Measurements from ENCODE around the gene NT5DC3. TPM values are rescaled to one million over a fixed set of nuclear protein-coding genes. Genes with fewer than 3 reads are reported as not detected.

The NT5DC3 gene
- total RNA-seq, 4 donors from 2014 or later = 3.6 to 5.8 (median 4.4) TPM

- DNase-seq = no peak
- intact Hi-C loops (cut with DNase I) = no loop called here
- no peak overlapping the region for H3K4me3 ChIP-seq (replicated peaks in 1 of 3)
- no peaks in the 10 kb centered on the region for H3K4me1 ChIP-seq
- WGBS, 2 donors = 92 to 96% methylated on average over 6 of the region's 6 CpGs
- TF ChIP-seq, protein P1, sequence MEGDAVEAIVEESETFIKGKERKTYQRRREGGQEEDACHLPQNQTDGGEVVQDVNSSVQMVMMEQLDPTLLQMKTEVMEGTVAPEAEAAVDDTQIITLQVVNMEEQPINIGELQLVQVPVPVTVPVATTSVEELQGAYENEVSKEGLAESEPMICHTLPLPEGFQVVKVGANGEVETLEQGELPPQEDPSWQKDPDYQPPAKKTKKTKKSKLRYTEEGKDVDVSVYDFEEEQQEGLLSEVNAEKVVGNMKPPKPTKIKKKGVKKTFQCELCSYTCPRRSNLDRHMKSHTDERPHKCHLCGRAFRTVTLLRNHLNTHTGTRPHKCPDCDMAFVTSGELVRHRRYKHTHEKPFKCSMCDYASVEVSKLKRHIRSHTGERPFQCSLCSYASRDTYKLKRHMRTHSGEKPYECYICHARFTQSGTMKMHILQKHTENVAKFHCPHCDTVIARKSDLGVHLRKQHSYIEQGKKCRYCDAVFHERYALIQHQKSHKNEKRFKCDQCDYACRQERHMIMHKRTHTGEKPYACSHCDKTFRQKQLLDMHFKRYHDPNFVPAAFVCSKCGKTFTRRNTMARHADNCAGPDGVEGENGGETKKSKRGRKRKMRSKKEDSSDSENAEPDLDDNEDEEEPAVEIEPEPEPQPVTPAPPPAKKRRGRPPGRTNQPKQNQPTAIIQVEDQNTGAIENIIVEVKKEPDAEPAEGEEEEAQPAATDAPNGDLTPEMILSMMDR (IDR thresholded peaks at IDR 0.05) = no peak
- no peak for TF ChIP-seq POLR2A (IDR thresholded peaks at IDR 0.05)
- H3K9me3 ChIP-seq = no peaks in the 10 kb centered on the region
- no peak overlapping the region for H3K27ac ChIP-seq
- no peaks in the 10 kb centered on the region for H3K36me3 ChIP-seq
- H3K27me3 ChIP-seq = no peaks in the 10 kb centered on the region
Observed at GRCh38 chr12:103808239-103808880, 32.7 kb downstream of the NT5DC3 start.

- intact Hi-C loops (cut with DNase I) = no loop called here
- Histone ChIP-seq H3K27ac (no peak overlapping the region), H3K36me3 (no peaks in the 10 kb centered on the region)
Observed at GRCh38 chr12:103807561-103808238, 33.3 kb downstream of the NT5DC3 start.

DNA sequence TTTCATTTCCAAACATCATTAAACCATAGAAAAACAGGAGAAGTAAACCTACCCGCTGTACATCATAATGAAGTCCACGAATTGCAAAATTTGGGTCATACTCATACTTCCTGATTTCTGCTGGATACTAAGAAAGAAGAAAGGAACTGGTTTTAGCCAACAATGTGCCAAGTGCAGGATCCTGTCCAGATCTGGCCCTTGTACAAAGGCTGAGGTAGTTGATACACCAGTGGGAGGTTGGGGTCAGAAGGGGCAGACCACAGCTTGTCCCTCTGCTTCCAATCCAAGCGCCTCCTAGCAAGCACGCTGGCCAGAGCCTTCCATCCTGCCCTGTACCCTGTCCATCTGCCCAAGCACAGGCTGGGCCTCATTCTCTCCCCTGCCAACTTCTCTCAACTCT is 34.2 kb downstream of the NT5DC3 start:
- TF ChIP-seq, protein P1 (IDR thresholded peaks at IDR 0.05) = no peak
- Histone ChIP-seq H3K4me3 (replicated peaks in 1 of 3) (no peak overlapping the region), H3K36me3 (no peaks in the 10 kb centered on the region), H3K27ac (no peak overlapping the region), H3K4me1 (no peaks in the 10 kb centered on the region), H3K27me3 (no peaks in the 10 kb centered on the region), H3K9me3 (no peaks in the 10 kb centered on the region)
- no peak for DNase-seq
- 87 to 91% methylated on average over 4 of the region's 4 CpGs for WGBS, 2 donors
- intact Hi-C loops (cut with DNase I) = no loop called here

More at GRCh38 chr12:103807561-103808238, 33.3 kb downstream of the NT5DC3 start:
- TF ChIP-seq POLR2A (IDR thresholded peaks at IDR 0.05) = no peak
- TF ChIP-seq, protein P1 (IDR thresholded peaks at IDR 0.05) = no peak
- Histone ChIP-seq H3K4me3 (replicated peaks in 1 of 3) (no peak overlapping the region), H3K9me3 (no peaks in the 10 kb centered on the region), H3K4me1 (no peaks in the 10 kb centered on the region), H3K27me3 (no peaks in the 10 kb centered on the region)
- no peak for DNase-seq
- 92 to 96% methylated on average over 9 of the region's 9 CpGs for WGBS, 2 donors

DNA sequence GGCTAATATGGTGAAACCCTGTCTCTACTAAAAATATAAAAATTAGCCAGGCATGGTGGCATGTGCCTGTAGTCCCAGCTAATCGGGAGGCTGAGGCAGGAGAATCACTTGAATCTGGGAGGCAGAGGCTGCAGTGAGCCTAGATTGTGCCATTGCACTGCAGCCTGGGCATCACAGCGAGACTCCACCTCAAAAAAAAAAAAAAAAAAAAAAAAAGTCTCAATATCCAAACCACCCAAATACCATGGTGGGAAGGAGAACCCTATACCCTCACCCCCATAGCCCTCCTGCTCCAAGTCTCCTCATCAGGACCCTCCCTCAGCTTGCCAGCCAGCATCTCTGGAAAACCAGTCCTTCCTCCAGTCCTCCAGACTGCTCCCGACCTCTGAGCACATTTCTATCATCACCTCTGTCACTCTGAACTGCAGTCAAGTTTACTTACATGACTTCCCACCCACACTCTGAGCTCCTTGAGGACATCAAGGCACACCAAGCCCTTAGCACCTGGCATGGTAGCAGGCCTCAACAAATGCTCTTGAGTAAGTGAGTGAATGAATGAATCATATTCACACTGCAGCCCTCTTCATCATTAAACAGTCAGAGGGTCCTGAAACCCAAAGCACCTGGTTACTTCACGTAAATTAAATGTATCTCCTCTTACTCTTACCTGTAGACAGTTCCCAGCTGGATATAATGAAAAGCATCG is 35.2 kb downstream of the NT5DC3 start:
- no peaks in the 10 kb centered on the region for H3K27me3 ChIP-seq
- intact Hi-C loops (cut with DNase I) = no loop called here
- H3K27ac ChIP-seq = no peak overlapping the region
- no peak for DNase-seq
- peaks cover under 1 to 3% of the 10 kb centered on the region in 2 donors for H3K4me1 ChIP-seq
- H3K4me3 ChIP-seq (replicated peaks in 1 of 3) = no peak overlapping the region
- TF ChIP-seq, protein P1 (IDR thresholded peaks at IDR 0.05) = no peak
- no peak for TF ChIP-seq POLR2A (IDR thresholded peaks at IDR 0.05)
- H3K9me3 ChIP-seq = no peaks in the 10 kb centered on the region
- no peaks in the 10 kb centered on the region for H3K36me3 ChIP-seq
- WGBS, 2 donors = 91% methylated on average over 5 of the region's 5 CpGs

- no peak for TF ChIP-seq POLR2A (IDR thresholded peaks at IDR 0.05)
- TF ChIP-seq, protein P1 (IDR thresholded peaks at IDR 0.05) = no peak
- Histone ChIP-seq H3K36me3 (no peaks in the 10 kb centered on the region), H3K27me3 (no peaks in the 10 kb centered on the region), H3K27ac (no peak overlapping the region), H3K4me3 (replicated peaks in 1 of 3) (no peak overlapping the region), H3K4me1 (peaks cover 9 to 18% of the 10 kb centered on the region in 2 donors), H3K9me3 (no peaks in the 10 kb centered on the region)
- intact Hi-C loops (cut with DNase I) = no loop called here
- 94 to 98% methylated on average over 1 of the region's 1 CpG for WGBS, 2 donors
- DNase-seq = no peak
Observed at GRCh38 chr12:103803847-103804246, 37.2 kb downstream of the NT5DC3 start.
